ENCODE data around the gene GALNT6.

The GALNT6 gene

DNA sequence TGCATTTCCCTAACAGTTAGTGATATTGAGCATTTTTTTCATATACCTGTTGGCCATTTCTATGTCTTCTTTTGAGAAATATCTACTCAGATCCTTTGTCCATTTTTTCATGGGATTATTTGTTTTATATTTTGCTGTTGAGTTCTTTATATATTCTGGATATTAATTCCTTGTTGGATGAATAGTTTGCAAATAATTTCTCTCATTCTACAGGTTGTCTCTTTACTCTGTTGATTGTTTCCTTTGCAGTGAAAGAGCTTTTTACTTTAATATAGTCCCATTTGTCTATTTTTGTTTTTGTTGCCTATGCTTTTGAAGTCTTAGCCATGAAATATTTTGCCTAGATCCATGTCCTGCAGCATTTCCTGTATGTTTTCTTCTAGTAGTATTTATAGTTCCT lies 21.9 kb upstream of the GALNT6 start:
- H3K4me3 ChIP-seq (ENCODE audit: low read length, poor library complexity, severe bottlenecking) = peak overlapping the region; percentile 14
- TF ChIP-seq CTCF (conservative IDR thresholded peaks at IDR 0.05; ENCODE audit: low read length) (no peak), EZH2phosphoT487 (IDR thresholded peaks at IDR 0.05; ENCODE audit: borderline replicate concordance) (no peak)

GRCh38 chr12:51409846-51410245 lies 18.6 kb upstream of the GALNT6 start:
- Histone ChIP-seq H4K20me1 (ENCODE audit: insufficient read depth, low read length, poor library complexity, severe bottlenecking) (no peaks in the 10 kb centered on the region), H3K4me1 (ENCODE audit: insufficient read depth, low read length, poor library complexity, severe bottlenecking) (peaks cover 49% of the 10 kb centered on the region), H3K36me3 (ENCODE audit: insufficient read depth, low read length) (no peaks in the 10 kb centered on the region), H3K4me2 (ENCODE audit: low read depth, low read length, poor library complexity, severe bottlenecking) (no peak overlapping the region), H3K4me3 (ENCODE audit: low read length, poor library complexity, severe bottlenecking) (no peak overlapping the region), H3F3A (ENCODE audit: low read depth) (no peaks in the 10 kb centered on the region), H3K79me2 (ENCODE audit: insufficient read depth, low read length) (no peaks in the 10 kb centered on the region), H3K9me3 (ENCODE audit: insufficient read depth, low read depth, low read length) (no peaks in the 10 kb centered on the region), H2AFZ (ENCODE audit: low read length) (no peak overlapping the region), H3K27me3 (ENCODE audit: insufficient read depth, low read length, poor library complexity, severe bottlenecking) (no peaks in the 10 kb centered on the region), H3K9ac (ENCODE audit: low read depth, low read length, poor library complexity, severe bottlenecking) (no peak overlapping the region), H3K9me2 (replicated peaks; ENCODE audit: low read depth, low read length) (no peaks in the 10 kb centered on the region)
- no peak for TF ChIP-seq CTCF (conservative IDR thresholded peaks at IDR 0.05; ENCODE audit: low read length)

More for the DNA sequence above, 21.9 kb upstream of the GALNT6 start:
- Histone ChIP-seq H3K4me2 (ENCODE audit: low read depth, low read length, poor library complexity, severe bottlenecking) (peak overlapping the region; percentile 61), H3K79me2 (ENCODE audit: insufficient read depth, low read length) (no peaks in the 10 kb centered on the region), H3K9me3 (ENCODE audit: insufficient read depth, low read depth, low read length) (no peaks in the 10 kb centered on the region), H2AFZ (ENCODE audit: low read length) (peak overlapping the region; percentile 12; the same call in 1 of the 2 replicates), H3K9me2 (replicated peaks; ENCODE audit: low read depth, low read length) (no peaks in the 10 kb centered on the region), H4K20me1 (ENCODE audit: insufficient read depth, low read length, poor library complexity, severe bottlenecking) (no peaks in the 10 kb centered on the region), H3F3A (ENCODE audit: low read depth) (no peaks in the 10 kb centered on the region), H3K4me1 (ENCODE audit: insufficient read depth, low read length, poor library complexity, severe bottlenecking) (peaks cover 24% of the 10 kb centered on the region), H3K27me3 (ENCODE audit: insufficient read depth, low read length, poor library complexity, severe bottlenecking) (no peaks in the 10 kb centered on the region), H3K36me3 (ENCODE audit: insufficient read depth, low read length) (no peaks in the 10 kb centered on the region), H3K9ac (ENCODE audit: low read depth, low read length, poor library complexity, severe bottlenecking) (peak overlapping the region; percentile 44)

- Histone ChIP-seq H3K9me3 (ENCODE audit: insufficient read depth, low read depth, low read length) (no peaks in the 10 kb centered on the region), H3K79me2 (ENCODE audit: insufficient read depth, low read length) (no peaks in the 10 kb centered on the region), H3K36me3 (ENCODE audit: insufficient read depth, low read length) (no peaks in the 10 kb centered on the region), H3K9me2 (replicated peaks; ENCODE audit: low read depth, low read length) (no peaks in the 10 kb centered on the region), H3K27me3 (ENCODE audit: insufficient read depth, low read length, poor library complexity, severe bottlenecking) (no peaks in the 10 kb centered on the region), H3K4me1 (ENCODE audit: insufficient read depth, low read length, poor library complexity, severe bottlenecking) (peaks cover 34% of the 10 kb centered on the region), H3K4me3 (ENCODE audit: low read length, poor library complexity, severe bottlenecking) (peak overlapping the region; percentile 2), H3F3A (ENCODE audit: low read depth) (no peaks in the 10 kb centered on the region), H4K20me1 (ENCODE audit: insufficient read depth, low read length, poor library complexity, severe bottlenecking) (no peaks in the 10 kb centered on the region), H2AFZ (ENCODE audit: low read length) (peak overlapping the region; percentile 54), H3K9ac (ENCODE audit: low read depth, low read length, poor library complexity, severe bottlenecking) (peak overlapping the region; percentile 49), H3K4me2 (ENCODE audit: low read depth, low read length, poor library complexity, severe bottlenecking) (peak overlapping the region; percentile 38)
- TF ChIP-seq CTCF (conservative IDR thresholded peaks at IDR 0.05; ENCODE audit: low read length) (no peak), EZH2phosphoT487 (IDR thresholded peaks at IDR 0.05; ENCODE audit: borderline replicate concordance) (no peak)
Measured at GRCh38 chr12:51407604-51408003, 16.4 kb upstream of the GALNT6 start.

Measured in Loucy (cell line).